Heart left ventricle (tissue), 16 donors: ENCODE results near the gene BLM. TPM values are rescaled to one million over a fixed set of nuclear protein-coding genes. Genes with fewer than 3 reads are reported as not detected.
"Not testable (repeated sequence)": the region's sequence is repeated elsewhere in the genome, so short reads cannot be mapped to it uniquely, and the experiment has no call there.

Experiments
- ATAC-seq, 4 donors: fragments of 200-7000 bp; cut with Tn5 transposase; one replicate each; pipeline ENCODE4 v1.9.1; 2020 to 2022; ENCODE audit warnings: moderate library complexity in 4 of 4, mild to moderate bottlenecking in 3 of 4, moderate number of reproducible peaks in 1 of 4
- DNase-seq, 5 donors: peaks; one replicate each; pipeline ENCODE4 v3.0.0-alpha.2; 2020
- H3K27ac ChIP-seq, 12 donors: fragments of 200-600 bp; sonication (generic) in 4 of 12; one replicate each; pipeline versions ENCODE4 v1.5.0 to v1.8.0; 2016 to 2022; ENCODE audit warnings: mild to moderate bottlenecking in 2 of 12
- H3K27me3 ChIP-seq, 9 donors: fragments of 200-600 bp; sonication (generic) in 2 of 9; one replicate each; pipeline versions ENCODE4 v1.5.1 to v1.8.0; 2016 to 2022; ENCODE audit warnings: mild to moderate bottlenecking in 3 of 9
- H3K36me3 ChIP-seq, 9 donors: fragments of 200-600 bp; sonication (generic) in 2 of 9; one replicate each; pipeline versions ENCODE4 v1.5.0 to v1.8.0; 2018 to 2022; ENCODE audit warnings: mild to moderate bottlenecking in 2 of 9
- H3K4me1 ChIP-seq, 12 donors: fragments of 200-600 bp; sonication (generic) in 4 of 12; one replicate each; pipeline versions ENCODE4 v1.5.0 to v1.8.0; 2016 to 2022; ENCODE audit warnings: mild to moderate bottlenecking in 3 of 12
- H3K4me3 ChIP-seq, 12 donors: fragments of 200-600 bp; sonication (generic) in 4 of 12; one replicate each; pipeline versions ENCODE4 v1.5.0 to v1.8.0; 2017 to 2022; ENCODE audit warnings: mild to moderate bottlenecking in 9 of 12, moderate library complexity in 4 of 12
- H3K9me3 ChIP-seq, 12 donors: fragments of 200-600 bp; sonication (generic) in 4 of 12; one replicate each; pipeline versions ENCODE4 v1.5.0 to v1.8.0; 2016 to 2022; ENCODE audit warnings: mild to moderate bottlenecking in 1 of 12
- POLR2A ChIP-seq, 2 donors: fragments of 450-650 bp; IDR thresholded peaks; one replicate each; pipeline ENCODE4 v1.6.1; 2017; ENCODE audit warnings: antibody characterized with exemption in 2 of 2, mild to moderate bottlenecking in 2 of 2, moderate library complexity in 2 of 2
- WGBS, 4 donors: extraction: QIAGEN DNeasy Blood & Tissue Kit in 2 of 4; methylation state at CpG; one replicate each; pipeline versions ENCODE4 v1.1.5 to v1.1.7; 2013 to 2018; 5-methylcytosine and 5-hydroxymethylcytosine counted together
- intact Hi-C, 10 donors: fragments of 100-400 bp; cut with DNase I; formaldehyde crosslinking; loops; one replicate each; pipeline versions ENCODE4 v1.11.1 to v1.14.2; 2022
- polyA plus RNA-seq, 2 donors: library from polyadenylated mRNA; stranded (reverse); fragments of 200-250 nt; gene quantifications; one replicate each; pipeline ENCODE4 v1.2.3, GENCODE V29; 2013
- total RNA-seq, 9 donors: library from RNA; depleted of rRNA in 2 of 9; stranded (reverse); fragments of >200 nt in 2 of 9; fragmentation: NEBNext Ultra II Directional in 3 of 9; extraction: Animal tissue kit (Norgen Biotek cat#: 25700) in 3 of 9; gene quantifications; one replicate each; pipeline versions ENCODE4 v1.1.0 to v1.2.4, GENCODE V29; 2016 to 2023
- TF ChIP-seq, protein P1 (sequence below), 12 donors: fragments of 200-600 bp; sonication (generic) in 4 of 12; IDR thresholded peaks; one replicate each; pipeline versions ENCODE4 v1.5.0 to v1.8.0; 2018 to 2022; ENCODE audit warnings: antibody characterized with exemption in 12 of 12, mild to moderate bottlenecking in 5 of 12
- donor health status: ischemic (EF 13 %, LVEDD 7.1; RV severe dilation, severe dysfunction).
- donor health status: healthy with polysubstance abuse.
- donor health status: DM: no; HTN: yes; CAD: no.
- donor health status: DM: no; HTN: no; CAD: no.
- donor health status: ischemic (EF 25% LVEDD 6.9; RV normal size, moderate dysfunction).
- donor health status: ischemic (EF 25% LVEDD 5.7; RV mildly dilated, moderate dysfunction).
- donor health status: healthy.
- donor health status: DM: yes; HTN: yes; CAD: no.
- donor health status: ischemic (EF 35%, LVEDD 5.7; RV mildly dilated, moderate dysfunction).
- donor health status: nonischemic (EF 11% LVEDD 7.7; RV severe dilation, severe dysfunction).
- donor health status: DM: yes; HTN: yes; CAD: no.
- donor health status: PGD.
- donor health status: ischemic (EF 29% LVEDD 5.4; RV normal size, mild dysfunction).
- donor health status: nonischemic (EF 23%, LVEDD 6.1; RV moderate dilation, normal function).

Gene BLM
- total and polyA plus RNA-seq, 11 donors = 4.3 to 39.6 (median 12.2) TPM

DNA sequence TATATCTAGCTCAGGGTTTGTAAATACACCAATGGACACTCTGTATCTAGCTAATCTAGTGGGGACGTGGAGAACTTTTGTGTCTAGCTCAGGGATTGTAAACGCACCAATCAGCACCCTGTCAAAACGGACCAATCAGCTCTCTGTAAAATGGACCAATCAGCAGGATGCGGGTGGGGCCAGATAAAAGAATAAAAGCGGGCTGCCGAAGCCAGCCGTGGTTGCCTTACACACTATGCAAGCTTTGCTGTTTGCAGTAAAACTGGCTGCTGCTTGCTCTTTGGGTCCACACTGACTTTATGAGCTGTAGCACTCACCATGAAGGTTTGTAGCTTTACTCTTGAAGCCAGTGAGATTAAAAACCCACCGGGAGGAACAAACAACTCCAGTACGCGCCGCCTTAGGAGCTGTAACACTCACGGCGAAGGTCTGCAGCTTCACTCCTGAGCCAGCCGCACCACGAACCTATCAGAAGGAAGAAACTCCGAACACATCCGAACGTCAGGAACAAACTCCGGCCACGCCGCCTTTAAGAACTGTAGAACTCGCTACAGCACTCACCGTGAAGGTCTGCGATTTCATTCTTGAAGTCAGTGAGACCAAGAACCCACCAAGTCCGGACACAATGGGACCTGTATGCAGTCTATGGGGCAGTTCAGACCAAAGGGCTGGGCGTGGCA is 109.2 kb downstream of the BLM start:
- H3K9me3 ChIP-seq, H3K27me3 ChIP-seq, H3K27ac ChIP-seq, H3K36me3 ChIP-seq, H3K4me3 ChIP-seq, DNase-seq, ATAC-seq: not testable (repeated sequence)
- 91 to 94% (median 93%) methylated on average over 26 of the region's 26 CpGs for WGBS, 4 donors
- peaks cover 0 to 23% (median 0%) of the 10 kb centered on the region in 12 donors for H3K4me1 ChIP-seq
- intact Hi-C loops = loop anchor here in 1 of 10 donors (10.0 kb wide), 1 partner anchor 92 kb away; no protein-coding TSS in a partner anchor

DNA sequence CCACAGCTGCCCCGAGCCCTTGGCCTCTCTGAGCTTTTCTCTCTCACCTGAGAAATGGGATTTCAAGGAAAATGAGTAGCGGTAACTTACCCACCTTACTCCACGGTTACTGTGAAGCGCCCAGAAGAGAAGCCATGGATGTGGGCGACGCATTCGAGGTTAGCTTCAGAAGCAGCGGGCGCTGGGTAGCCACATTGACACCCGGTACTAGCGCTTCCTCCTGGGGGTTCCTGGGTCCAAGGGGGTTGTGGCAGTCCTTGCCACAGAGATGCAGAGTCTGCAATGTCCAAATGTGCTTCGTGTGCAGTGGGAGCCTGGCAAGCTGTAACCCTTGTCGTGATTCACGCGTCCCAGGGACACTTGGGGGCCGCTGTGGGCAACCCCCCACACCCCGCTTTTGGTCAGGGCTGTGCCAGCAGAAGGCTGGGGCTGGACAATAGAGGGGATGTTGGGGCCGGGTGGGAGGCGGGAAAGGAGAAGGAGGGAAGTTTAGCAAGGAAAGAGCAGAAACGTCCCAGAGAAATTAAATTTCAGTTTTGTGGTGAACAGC is 109.8 kb downstream of the BLM start:
- DNase-seq = no peak
- no peaks in the 10 kb centered on the region for H3K27me3 ChIP-seq
- H3K4me1 ChIP-seq = peaks cover 0 to 25% (median 0%) of the 10 kb centered on the region in 12 donors
- TF ChIP-seq, protein P1, sequence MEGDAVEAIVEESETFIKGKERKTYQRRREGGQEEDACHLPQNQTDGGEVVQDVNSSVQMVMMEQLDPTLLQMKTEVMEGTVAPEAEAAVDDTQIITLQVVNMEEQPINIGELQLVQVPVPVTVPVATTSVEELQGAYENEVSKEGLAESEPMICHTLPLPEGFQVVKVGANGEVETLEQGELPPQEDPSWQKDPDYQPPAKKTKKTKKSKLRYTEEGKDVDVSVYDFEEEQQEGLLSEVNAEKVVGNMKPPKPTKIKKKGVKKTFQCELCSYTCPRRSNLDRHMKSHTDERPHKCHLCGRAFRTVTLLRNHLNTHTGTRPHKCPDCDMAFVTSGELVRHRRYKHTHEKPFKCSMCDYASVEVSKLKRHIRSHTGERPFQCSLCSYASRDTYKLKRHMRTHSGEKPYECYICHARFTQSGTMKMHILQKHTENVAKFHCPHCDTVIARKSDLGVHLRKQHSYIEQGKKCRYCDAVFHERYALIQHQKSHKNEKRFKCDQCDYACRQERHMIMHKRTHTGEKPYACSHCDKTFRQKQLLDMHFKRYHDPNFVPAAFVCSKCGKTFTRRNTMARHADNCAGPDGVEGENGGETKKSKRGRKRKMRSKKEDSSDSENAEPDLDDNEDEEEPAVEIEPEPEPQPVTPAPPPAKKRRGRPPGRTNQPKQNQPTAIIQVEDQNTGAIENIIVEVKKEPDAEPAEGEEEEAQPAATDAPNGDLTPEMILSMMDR (IDR thresholded peaks at IDR 0.05) = no peak
- TF ChIP-seq POLR2A (IDR thresholded peaks at IDR 0.05) = no peak
- H3K9me3 ChIP-seq = no peaks in the 10 kb centered on the region
- 87 to 92% (median 92%) methylated on average over 20 of the region's 20 CpGs for WGBS, 4 donors
- ATAC-seq = no peak
- intact Hi-C loops = loop anchor here in 1 of 10 donors (10.0 kb wide), 1 partner anchor 92 kb away; no protein-coding TSS in a partner anchor
- H3K27ac ChIP-seq = no peak overlapping the region
- no peak overlapping the region for H3K4me3 ChIP-seq
- H3K36me3 ChIP-seq = no peaks in the 10 kb centered on the region

DNA sequence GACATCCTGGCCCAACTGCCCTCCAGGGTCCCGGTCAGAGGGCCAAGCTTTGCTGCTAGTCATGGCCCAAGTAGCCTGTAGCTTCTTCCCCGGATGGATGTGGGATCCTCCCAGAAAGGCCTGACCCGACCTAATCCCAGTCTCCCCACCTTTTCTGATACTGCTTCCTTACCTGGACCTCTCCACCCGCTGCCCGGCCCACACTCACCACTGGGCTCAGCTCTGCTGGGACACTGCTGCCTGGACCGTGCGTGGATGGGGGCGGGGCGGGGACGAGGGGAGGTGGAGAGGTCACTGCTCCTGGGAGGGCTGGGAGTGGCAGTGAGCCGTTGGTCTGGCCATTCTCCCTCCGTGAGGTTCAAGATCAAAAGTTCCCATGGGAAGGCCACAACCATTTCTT is 111.0 kb downstream of the BLM start:
- H3K36me3 ChIP-seq = no peaks in the 10 kb centered on the region
- no peaks in the 10 kb centered on the region for H3K9me3 ChIP-seq
- 86 to 94% (median 88%) methylated on average over 7 to 12 of the region's 12 CpGs for WGBS, 4 donors
- ATAC-seq = no peak
- H3K27ac ChIP-seq = no peak overlapping the region
- no peaks in the 10 kb centered on the region for H3K27me3 ChIP-seq
- DNase-seq = no peak
- intact Hi-C loops = loop anchor here in 1 of 10 donors (10.0 kb wide), 1 partner anchor 93 kb away; no protein-coding TSS in a partner anchor
- TF ChIP-seq, protein P1 (IDR thresholded peaks at IDR 0.05) = no peak
- no peak for TF ChIP-seq POLR2A (IDR thresholded peaks at IDR 0.05)
- H3K4me1 ChIP-seq = peaks cover 0 to 25% (median 0%) of the 10 kb centered on the region in 12 donors
- no peak overlapping the region for H3K4me3 ChIP-seq

DNA sequence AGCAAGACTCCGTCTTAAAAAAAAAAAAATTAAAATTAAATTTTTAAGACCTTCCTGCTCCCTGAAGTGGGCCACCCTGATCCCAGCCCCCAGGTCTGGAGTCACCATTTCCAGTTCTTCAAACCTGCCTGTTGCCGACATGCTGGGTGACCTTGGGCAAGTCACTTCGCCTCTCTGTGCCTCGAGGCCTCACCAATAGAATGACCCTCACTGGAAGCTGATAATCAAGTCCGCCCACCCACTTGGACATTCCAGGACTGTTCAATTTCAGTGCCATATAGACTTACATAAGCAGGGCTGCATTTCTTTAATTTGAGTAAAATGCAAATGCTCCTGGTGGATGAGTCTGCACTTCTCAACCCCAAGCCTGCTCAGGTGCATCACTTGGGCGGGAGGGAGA is 112.0 kb downstream of the BLM start:
- Histone ChIP-seq H3K4me3 (no peak overlapping the region), H3K27ac (peak overlapping the region in 1 of 12 donors; percentile 92), H3K36me3 (no peaks in the 10 kb centered on the region), H3K4me1 (peaks cover 0 to 25% (median 0%) of the 10 kb centered on the region in 12 donors), H3K9me3 (no peaks in the 10 kb centered on the region), H3K27me3 (no peaks in the 10 kb centered on the region)
- ATAC-seq = no peak
- intact Hi-C loops = loop anchor here in 1 of 10 donors (10.0 kb wide), 1 partner anchor 94 kb away; no protein-coding TSS in a partner anchor
- 84 to 92% (median 89%) methylated on average over 6 of the region's 6 CpGs for WGBS, 4 donors
- no peak for DNase-seq
- TF ChIP-seq, protein P1 (IDR thresholded peaks at IDR 0.05) = no peak
- no peak for TF ChIP-seq POLR2A (IDR thresholded peaks at IDR 0.05)
